ENCODE measurements around the gene EPHX1. TPM values are rescaled to one million over a fixed set of nuclear protein-coding genes. Genes with fewer than 3 reads are reported as not detected.

Gene EPHX1
- total and polyA plus RNA-seq, 2 donors (not counting 1 experiment from before 2014, with no cell fraction given) = 0.75 to 4.2 TPM

- no peak overlapping the region for H3K4me2 ChIP-seq (replicated peaks; ENCODE audit: low read depth, low read length, poor library complexity, severe bottlenecking)
- no peak overlapping the region for H2AFZ ChIP-seq (ENCODE audit: insufficient read depth, low read depth, low read length, poor library complexity, severe bottlenecking)
- ChIA-PET CTCF (interaction anchor here (2.3 kb wide), 1 partner anchor 287 kb away, joined by 8 read pairs; no protein-coding TSS in a partner anchor), POLR2A (no interaction called here)
- peaks cover 3% of the 10 kb centered on the region for H3K27me3 Mint-ChIP-seq
- TF ChIP-seq EZH2 (IDR thresholded peaks at IDR 0.05; ENCODE audit: borderline replicate concordance, insufficient read depth, low read depth, low read length, poor library complexity, severe bottlenecking) = no peak
- no peak for TF ChIP-seq CTCF (IDR thresholded peaks at IDR 0.05)
- no peak for ATAC-seq (ENCODE audit: low read depth)
- no peaks in the 10 kb centered on the region for H3K79me2 ChIP-seq (ENCODE audit: control insufficient read depth, insufficient read depth, low read length)
- no peaks in the 10 kb centered on the region for H3K27me3 ChIP-seq (replicated peaks in 1 of 4; ENCODE audit: control extremely low read depth in 1 of 4, control insufficient read depth in 3 of 4, insufficient read depth in 4 of 4, low read length in 3 of 4)
- no peak for DNase-seq
- no peak overlapping the region for H3K27ac ChIP-seq (ENCODE audit: low read length in 2 of 2)
- no peak overlapping the region for H3K4me3 Mint-ChIP-seq
- H3K9ac ChIP-seq (ENCODE audit: low read length) = no peak overlapping the region
- H3K4me1 Mint-ChIP-seq = peaks cover 12% of the 10 kb centered on the region
- no peak overlapping the region for H3K27ac Mint-ChIP-seq
- no peaks in the 10 kb centered on the region for H4K20me1 ChIP-seq (ENCODE audit: control insufficient read depth, insufficient read depth, low read length, poor library complexity, severe bottlenecking)
- intact Hi-C loops (cut with micrococcal nuclease) = no loop called here
- WGBS (ENCODE audit: insufficient coverage) = 89% methylated on average over 11 of the region's 17 CpGs
- no peaks in the 10 kb centered on the region for H3K9me3 Mint-ChIP-seq (ENCODE audit: insufficient read depth)
- no peaks in the 10 kb centered on the region for H3K9me3 ChIP-seq (ENCODE audit: control extremely low read depth in 1 of 3, control insufficient read depth in 2 of 3, insufficient read depth in 1 of 3, low read length in 2 of 3)
- no peaks in the 10 kb centered on the region for H3K36me3 ChIP-seq (replicated peaks in 1 of 2; ENCODE audit: control extremely low read depth in 1 of 2, control insufficient read depth in 1 of 2, extremely low read depth in 1 of 2, insufficient read depth in 2 of 2, low read length in 1 of 2)
- peaks cover 5 to 8% of the 10 kb centered on the region in 2 donors for H3K4me1 ChIP-seq (ENCODE audit: control insufficient read depth in 2 of 2, insufficient read depth in 2 of 2, low read length in 2 of 2)
- no peak overlapping the region for H3K4me3 ChIP-seq (ENCODE audit: control extremely low read depth in 1 of 5, extremely low read depth in 1 of 5, insufficient read depth in 1 of 5, low read depth in 2 of 5, low read length in 4 of 5)
Measured at GRCh38 chr1:225767634-225768540, 42.0 kb upstream of the EPHX1 start.
